Astrocyte (in vitro differentiated cells and primary cell): ENCODE measurements around the gene PHLPP2.

ENCODE experiments used
- EZH2 ChIP-seq: IDR thresholded peaks from 2 replicates; pipeline ENCODE4 v1.6.1; 2012; ENCODE audit warnings: mild to moderate bottlenecking, low read length, inconsistent platforms; ENCODE audit not compliant: insufficient read depth
- TF ChIP-seq, protein P1 (sequence below): IDR thresholded peaks from 2 replicates; pipeline ENCODE4 v1.5.1; 2011; ENCODE audit warnings: low read depth, mild to moderate bottlenecking, inconsistent platforms, low read length, moderate library complexity; ENCODE audit not compliant: insufficient read depth

- TF ChIP-seq, protein P1, sequence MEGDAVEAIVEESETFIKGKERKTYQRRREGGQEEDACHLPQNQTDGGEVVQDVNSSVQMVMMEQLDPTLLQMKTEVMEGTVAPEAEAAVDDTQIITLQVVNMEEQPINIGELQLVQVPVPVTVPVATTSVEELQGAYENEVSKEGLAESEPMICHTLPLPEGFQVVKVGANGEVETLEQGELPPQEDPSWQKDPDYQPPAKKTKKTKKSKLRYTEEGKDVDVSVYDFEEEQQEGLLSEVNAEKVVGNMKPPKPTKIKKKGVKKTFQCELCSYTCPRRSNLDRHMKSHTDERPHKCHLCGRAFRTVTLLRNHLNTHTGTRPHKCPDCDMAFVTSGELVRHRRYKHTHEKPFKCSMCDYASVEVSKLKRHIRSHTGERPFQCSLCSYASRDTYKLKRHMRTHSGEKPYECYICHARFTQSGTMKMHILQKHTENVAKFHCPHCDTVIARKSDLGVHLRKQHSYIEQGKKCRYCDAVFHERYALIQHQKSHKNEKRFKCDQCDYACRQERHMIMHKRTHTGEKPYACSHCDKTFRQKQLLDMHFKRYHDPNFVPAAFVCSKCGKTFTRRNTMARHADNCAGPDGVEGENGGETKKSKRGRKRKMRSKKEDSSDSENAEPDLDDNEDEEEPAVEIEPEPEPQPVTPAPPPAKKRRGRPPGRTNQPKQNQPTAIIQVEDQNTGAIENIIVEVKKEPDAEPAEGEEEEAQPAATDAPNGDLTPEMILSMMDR: no peak
- TF ChIP-seq EZH2: no peak
These were observed 1.5 kb downstream of the PHLPP2 start for GRCh38 chr16:71722801-71723536.
